SIG-M5 treated with dmso at 0.1 percent for 504 hours (cell line): ENCODE measurements around the gene SMIM17.
"Not testable (repeated sequence)": the region's sequence is repeated elsewhere in the genome, so short reads cannot be mapped to it uniquely, and the experiment has no call there.

Experiments used
- DNase-seq: peaks from one replicate; lab custom pipeline; 2025; ENCODE audit not compliant: unreplicated experiment; lab: John Stamatoyannopoulos, UW

The SMIM17 gene

GRCh38 chr19:56660381-56661107 lies 17.6 kb downstream of the SMIM17 start:
- no peak for DNase-seq

GRCh38 chr19:56661248-56661647 lies 18.3 kb downstream of the SMIM17 start:
- DNase-seq: no peak

- no peak for DNase-seq
Measured at GRCh38 chr19:56663931-56664500, 21.1 kb downstream of the SMIM17 start.

GRCh38 chr19:56664511-56664910 lies 21.6 kb downstream of the SMIM17 start:
- no peak for DNase-seq

GRCh38 chr19:56667311-56667870 lies 24.4 kb downstream of the SMIM17 start:
- DNase-seq: no peak

GRCh38 chr19:56668676-56669075 lies 25.7 kb downstream of the SMIM17 start:
- DNase-seq: no peak

- no peak for DNase-seq
Measured at GRCh38 chr19:56670401-56670960, 27.5 kb downstream of the SMIM17 start.

GRCh38 chr19:56670961-56671612 lies 28.1 kb downstream of the SMIM17 start:
- DNase-seq: no peak

GRCh38 chr19:56671613-56671994 lies 28.6 kb downstream of the SMIM17 start, which contains the start of gene ZNF835:
ZNF835 (minus strand) TSS chr19:56671757; CDS start chr19:56665198, 6,559 bp downstream.
- no peak for DNase-seq

- not testable (repeated sequence) for DNase-seq
Measured at GRCh38 chr19:56672610-56673009, 29.7 kb downstream of the SMIM17 start.

- DNase-seq: no peak
Measured at GRCh38 chr19:56678205-56678604, 35.2 kb downstream of the SMIM17 start.

GRCh38 chr19:56681702-56682101 lies 38.7 kb downstream of the SMIM17 start:
- no peak for DNase-seq

GRCh38 chr19:56683116-56683515 lies 40.2 kb downstream of the SMIM17 start:
- DNase-seq: no peak

- DNase-seq: no peak
Measured at GRCh38 chr19:56687031-56687430, 44.1 kb downstream of the SMIM17 start.

GRCh38 chr19:56689198-56689597 lies 46.2 kb downstream of the SMIM17 start:
- no peak for DNase-seq

GRCh38 chr19:56690670-56691069 lies 47.7 kb downstream of the SMIM17 start:
- no peak for DNase-seq

- DNase-seq: no peak
Measured at GRCh38 chr19:56692206-56692895, 49.4 kb downstream of the SMIM17 start.

- no peak for DNase-seq
Measured at GRCh38 chr19:56699552-56699951, 56.6 kb downstream of the SMIM17 start.

- no peak for DNase-seq
Measured at GRCh38 chr19:56701895-56702294, 58.9 kb downstream of the SMIM17 start.

- no peak for DNase-seq
Measured at GRCh38 chr19:56705939-56706338, 63.0 kb downstream of the SMIM17 start.
